Lower lobe of right lung (tissue), 2 donors: Measurements from ENCODE around the gene PCGF3. TPM values are rescaled to one million over a fixed set of nuclear protein-coding genes. Genes with fewer than 3 reads are reported as not detected.
"Not testable (repeated sequence)": the region's sequence is repeated elsewhere in the genome, so short reads cannot be mapped to it uniquely, and the experiment has no call there.

ENCODE experiments used
- ATAC-seq, 2 donors: fragments of 200-7000 bp; cut with Tn5 transposase; one replicate each; pipeline ENCODE4 v1.9.1; 2020 to 2022; ENCODE audit warnings: mild to moderate bottlenecking in 2 of 2, moderate library complexity in 2 of 2
- DNase-seq: peaks from one replicate; pipeline ENCODE4 v3.0.0-alpha.2; 2020
- H3K27ac ChIP-seq: fragments of 200-600 bp; one replicate; pipeline ENCODE4 v1.8.0; 2022
- H3K27me3 ChIP-seq: fragments of 200-600 bp; one replicate; pipeline ENCODE4 v1.8.0; 2022; ENCODE audit warnings: low read depth
- H3K36me3 ChIP-seq: fragments of 200-600 bp; one replicate; pipeline ENCODE4 v1.8.0; 2022; ENCODE audit warnings: mild to moderate bottlenecking
- H3K4me1 ChIP-seq: fragments of 200-600 bp; one replicate; pipeline ENCODE4 v1.8.0; 2022
- H3K4me3 ChIP-seq: fragments of 200-600 bp; one replicate; pipeline ENCODE4 v1.8.0; 2022; ENCODE audit warnings: mild to moderate bottlenecking
- H3K9me3 ChIP-seq: fragments of 200-600 bp; one replicate; pipeline ENCODE4 v1.8.0; 2022
- CTCF ChIP-seq: fragments of 200-600 bp; IDR thresholded peaks from one replicate; pipeline ENCODE4 v1.8.0; 2022; ENCODE audit warnings: antibody characterized with exemption, mild to moderate bottlenecking
- intact Hi-C: fragments of 100-400 bp; cut with DNase I; formaldehyde crosslinking; loops from one replicate; pipeline ENCODE4 v1.11.0; 2022
- total RNA-seq: library from RNA; stranded (reverse); fragmentation: NEBNext Ultra II Directional; extraction: Animal tissue kit (Norgen Biotek cat#: 25700); gene quantifications from one replicate; pipeline ENCODE4 v1.2.1, GENCODE V29; 2021
- donor health status: DM: no; HTN: yes; CAD: no; lungs with severe emphysema.

Gene PCGF3
- total RNA-seq, 1 donor from 2014 or later: 44.8 TPM

- no peak for ATAC-seq
- no peak for TF ChIP-seq CTCF
- Histone ChIP-seq H3K9me3 (no peaks in the 10 kb centered on the region), H3K27ac (no peak overlapping the region), H3K4me1 (no peaks in the 10 kb centered on the region), H3K4me3 (no peak overlapping the region), H3K27me3 (no peaks in the 10 kb centered on the region), H3K36me3 (peaks cover 79% of the 10 kb centered on the region)
- intact Hi-C loops: no loop called here
- no peak for DNase-seq
These were observed 28.0 kb downstream of the PCGF3 start for GRCh38 chr4:733631-733980.

- Histone ChIP-seq H3K27me3 (no peaks in the 10 kb centered on the region), H3K27ac (no peak overlapping the region), H3K36me3 (peaks cover 83% of the 10 kb centered on the region), H3K4me3 (no peak overlapping the region), H3K9me3 (no peaks in the 10 kb centered on the region), H3K4me1 (no peaks in the 10 kb centered on the region)
- TF ChIP-seq CTCF: no peak
- DNase-seq (no peak), ATAC-seq (no peak)
- intact Hi-C loops: no loop called here
These were observed 28.4 kb downstream of the PCGF3 start for GRCh38 chr4:734075-734474.

- intact Hi-C loops: no loop called here
- Histone ChIP-seq H3K27ac (no peak overlapping the region), H3K9me3 (no peaks in the 10 kb centered on the region), H3K27me3 (no peaks in the 10 kb centered on the region), H3K36me3 (peaks cover 86% of the 10 kb centered on the region), H3K4me3 (no peak overlapping the region), H3K4me1 (no peaks in the 10 kb centered on the region)
- ATAC-seq (no peak), DNase-seq (no peak)
- TF ChIP-seq CTCF: no peak
These were observed 29.3 kb downstream of the PCGF3 start for GRCh38 chr4:734951-735350.

GRCh38 chr4:735583-735982 is 30.0 kb downstream of the PCGF3 start:
- intact Hi-C loops: no loop called here
- Histone ChIP-seq H3K36me3 (peaks cover 86% of the 10 kb centered on the region), H3K9me3 (no peaks in the 10 kb centered on the region)

GRCh38 chr4:736561-736960 is 30.9 kb downstream of the PCGF3 start:
- peaks cover 86% of the 10 kb centered on the region for H3K36me3 ChIP-seq
- not testable (repeated sequence) for DNase-seq, ATAC-seq

More at GRCh38 chr4:735583-735982, 30.0 kb downstream of the PCGF3 start:
- no peaks in the 10 kb centered on the region for H3K4me1 ChIP-seq
- ATAC-seq (no peak), DNase-seq (no peak)
- no peak overlapping the region for H3K27ac ChIP-seq
- no peak for TF ChIP-seq CTCF
- H3K4me3 ChIP-seq: no peak overlapping the region
- no peaks in the 10 kb centered on the region for H3K27me3 ChIP-seq

GRCh38 chr4:738781-739280 is 33.2 kb downstream of the PCGF3 start:
- ATAC-seq: no peak
- no peak for TF ChIP-seq CTCF
- no peaks in the 10 kb centered on the region for H3K4me1 ChIP-seq
- intact Hi-C loops: no loop called here
- peaks cover 70% of the 10 kb centered on the region for H3K36me3 ChIP-seq
- H3K27me3 ChIP-seq: no peaks in the 10 kb centered on the region
- H3K4me3 ChIP-seq: no peak overlapping the region
- H3K27ac ChIP-seq: no peak overlapping the region
- no peaks in the 10 kb centered on the region for H3K9me3 ChIP-seq
- DNase-seq: no peak

More at GRCh38 chr4:736561-736960, 30.9 kb downstream of the PCGF3 start:
- H3K9me3 ChIP-seq, H3K4me1 ChIP-seq, intact Hi-C loops, H3K27ac ChIP-seq, H3K27me3 ChIP-seq, H3K4me3 ChIP-seq: not testable (repeated sequence)
